ENCODE measurements around the gene C1orf105.

C1orf105 gene

GRCh38 chr1:172460177-172460576 is 39.7 kb downstream of the C1orf105 start:
- DNase-seq (ENCODE audit: low read depth), result no peak

GRCh38 chr1:172460887-172461315 is 40.4 kb downstream of the C1orf105 start:
- DNase-seq (ENCODE audit: low read depth), result no peak

GRCh38 chr1:172465617-172466016 is 45.1 kb downstream of the C1orf105 start:
- DNase-seq (ENCODE audit: low read depth), result no peak

GRCh38 chr1:172466795-172467407 is 46.4 kb downstream of the C1orf105 start:
- no peak for DNase-seq (ENCODE audit: low read depth)

GRCh38 chr1:172467446-172467845 is 47.0 kb downstream of the C1orf105 start:
- no peak for DNase-seq (ENCODE audit: low read depth)

GRCh38 chr1:172468296-172468695 is 47.8 kb downstream of the C1orf105 start:
- DNase-seq (ENCODE audit: low read depth), result no peak

GRCh38 chr1:172469717-172470116 is 49.2 kb downstream of the C1orf105 start:
- no peak for DNase-seq (ENCODE audit: low read depth)

GRCh38 chr1:172470149-172470548 is 49.7 kb downstream of the C1orf105 start:
- DNase-seq (ENCODE audit: low read depth), result no peak

GRCh38 chr1:172471666-172472065 is 51.2 kb downstream of the C1orf105 start:
- no peak for DNase-seq (ENCODE audit: low read depth)

- DNase-seq (ENCODE audit: low read depth), result no peak
Observed at GRCh38 chr1:172472495-172472894, 52.0 kb downstream of the C1orf105 start.

- no peak for DNase-seq (ENCODE audit: low read depth)
Observed at GRCh38 chr1:172473302-172473701, 52.8 kb downstream of the C1orf105 start.

GRCh38 chr1:172473842-172474241 is 53.4 kb downstream of the C1orf105 start:
- no peak for DNase-seq (ENCODE audit: low read depth)

- DNase-seq (ENCODE audit: low read depth), result no peak
Observed at GRCh38 chr1:172476218-172476811, 55.8 kb downstream of the C1orf105 start.

GRCh38 chr1:172477216-172477615 is 56.7 kb downstream of the C1orf105 start:
- DNase-seq (ENCODE audit: low read depth), result no peak

GRCh38 chr1:172477741-172478140 is 57.3 kb downstream of the C1orf105 start:
- no peak for DNase-seq (ENCODE audit: low read depth)

- no peak for DNase-seq (ENCODE audit: low read depth)
Observed at GRCh38 chr1:172478485-172478884, 58.0 kb downstream of the C1orf105 start.

GRCh38 chr1:172480431-172480830 is 59.9 kb downstream of the C1orf105 start:
- DNase-seq (ENCODE audit: low read depth), result no peak

GRCh38 chr1:172482044-172482443 is 61.6 kb downstream of the C1orf105 start:
- DNase-seq (ENCODE audit: low read depth), result no peak

GRCh38 chr1:172483448-172483847 is 63.0 kb downstream of the C1orf105 start:
- no peak for DNase-seq (ENCODE audit: low read depth)

- no peak for DNase-seq (ENCODE audit: low read depth)
Observed at GRCh38 chr1:172484252-172484651, 63.8 kb downstream of the C1orf105 start.

GRCh38 chr1:172485626-172486025 is 65.1 kb downstream of the C1orf105 start:
- no peak for DNase-seq (ENCODE audit: low read depth)

GRCh38 chr1:172486805-172487454 is 66.4 kb downstream of the C1orf105 start:
- DNase-seq (ENCODE audit: low read depth), result no peak

- no peak for DNase-seq (ENCODE audit: low read depth)
Observed at GRCh38 chr1:172487550-172487949, 67.1 kb downstream of the C1orf105 start.

- DNase-seq (ENCODE audit: low read depth), result no peak
Observed at GRCh38 chr1:172488393-172488792, 67.9 kb downstream of the C1orf105 start.
